ENCODE measurements around the gene PAX7.

PAX7 gene

GRCh38 chr1:18634276-18634675, 3.6 kb downstream of the PAX7 start:
- no peaks in the 10 kb centered on the region for H3K9me3 ChIP-seq (ENCODE audit: insufficient read depth, low read length, severe bottlenecking)
- H3K79me2 ChIP-seq (ENCODE audit: insufficient read depth, low read length) = no peaks in the 10 kb centered on the region
- no peaks in the 10 kb centered on the region for H3K36me3 ChIP-seq (ENCODE audit: insufficient read depth, low read length)
- DNase-seq (no peak), ATAC-seq (ENCODE audit: insufficient read depth, low read depth) (no peak)
- no peak overlapping the region for H2AFZ ChIP-seq (ENCODE audit: low read depth, low read length)
- H3K4me3 ChIP-seq (ENCODE audit: low read depth in 1 of 2, low read length in 2 of 2) = no peak overlapping the region
- no peaks in the 10 kb centered on the region for H3K4me1 ChIP-seq (ENCODE audit: insufficient read depth, low read length)
- no peak for TF ChIP-seq EZH2 (IDR thresholded peaks at IDR 0.05; ENCODE audit: borderline replicate concordance, low read depth, low read length, severe bottlenecking)
- TF ChIP-seq, protein P1, sequence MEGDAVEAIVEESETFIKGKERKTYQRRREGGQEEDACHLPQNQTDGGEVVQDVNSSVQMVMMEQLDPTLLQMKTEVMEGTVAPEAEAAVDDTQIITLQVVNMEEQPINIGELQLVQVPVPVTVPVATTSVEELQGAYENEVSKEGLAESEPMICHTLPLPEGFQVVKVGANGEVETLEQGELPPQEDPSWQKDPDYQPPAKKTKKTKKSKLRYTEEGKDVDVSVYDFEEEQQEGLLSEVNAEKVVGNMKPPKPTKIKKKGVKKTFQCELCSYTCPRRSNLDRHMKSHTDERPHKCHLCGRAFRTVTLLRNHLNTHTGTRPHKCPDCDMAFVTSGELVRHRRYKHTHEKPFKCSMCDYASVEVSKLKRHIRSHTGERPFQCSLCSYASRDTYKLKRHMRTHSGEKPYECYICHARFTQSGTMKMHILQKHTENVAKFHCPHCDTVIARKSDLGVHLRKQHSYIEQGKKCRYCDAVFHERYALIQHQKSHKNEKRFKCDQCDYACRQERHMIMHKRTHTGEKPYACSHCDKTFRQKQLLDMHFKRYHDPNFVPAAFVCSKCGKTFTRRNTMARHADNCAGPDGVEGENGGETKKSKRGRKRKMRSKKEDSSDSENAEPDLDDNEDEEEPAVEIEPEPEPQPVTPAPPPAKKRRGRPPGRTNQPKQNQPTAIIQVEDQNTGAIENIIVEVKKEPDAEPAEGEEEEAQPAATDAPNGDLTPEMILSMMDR (IDR thresholded peaks at IDR 0.05; ENCODE audit: borderline replicate concordance, extremely low read depth, low read length, poor library complexity, severe bottlenecking) = no peak
- peaks cover 39% of the 10 kb centered on the region for H3K27me3 ChIP-seq (ENCODE audit: insufficient read depth, low read length, poor library complexity)
- no peak overlapping the region for H3K9ac ChIP-seq (ENCODE audit: low read depth, low read length)
- H3K27ac ChIP-seq (ENCODE audit: low read length) = no peak overlapping the region
- H4K20me1 ChIP-seq (ENCODE audit: insufficient read depth, low read length) = peaks cover 4% of the 10 kb centered on the region
- H3K4me2 ChIP-seq (ENCODE audit: insufficient read depth, low read length) = no peak overlapping the region

DNA sequence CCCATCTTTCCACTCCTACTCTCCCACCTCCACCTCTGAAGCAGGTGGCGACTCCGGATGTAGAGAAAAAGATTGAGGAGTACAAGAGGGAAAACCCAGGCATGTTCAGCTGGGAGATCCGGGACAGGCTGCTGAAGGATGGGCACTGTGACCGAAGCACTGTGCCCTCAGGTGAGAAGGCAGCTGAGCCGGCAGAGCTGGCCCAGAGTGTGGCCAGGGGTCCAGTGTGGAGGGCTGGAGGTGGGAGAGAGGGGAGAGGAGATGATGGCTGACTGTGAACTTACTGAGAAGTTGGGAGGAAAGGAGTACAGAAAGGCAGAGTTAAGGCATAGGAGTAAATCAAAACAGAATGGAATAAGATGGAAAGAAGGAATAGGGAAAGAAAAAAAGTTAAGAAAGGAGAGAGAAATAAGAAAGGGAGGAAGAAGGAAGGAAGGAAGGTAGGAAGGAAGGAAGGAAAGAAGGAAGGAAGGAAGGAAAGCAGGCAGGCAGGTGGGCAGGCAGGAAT, 4.5 kb downstream of the PAX7 start:
- H3K27me3 ChIP-seq (ENCODE audit: insufficient read depth, low read length, poor library complexity) = peaks cover 47% of the 10 kb centered on the region

DNA sequence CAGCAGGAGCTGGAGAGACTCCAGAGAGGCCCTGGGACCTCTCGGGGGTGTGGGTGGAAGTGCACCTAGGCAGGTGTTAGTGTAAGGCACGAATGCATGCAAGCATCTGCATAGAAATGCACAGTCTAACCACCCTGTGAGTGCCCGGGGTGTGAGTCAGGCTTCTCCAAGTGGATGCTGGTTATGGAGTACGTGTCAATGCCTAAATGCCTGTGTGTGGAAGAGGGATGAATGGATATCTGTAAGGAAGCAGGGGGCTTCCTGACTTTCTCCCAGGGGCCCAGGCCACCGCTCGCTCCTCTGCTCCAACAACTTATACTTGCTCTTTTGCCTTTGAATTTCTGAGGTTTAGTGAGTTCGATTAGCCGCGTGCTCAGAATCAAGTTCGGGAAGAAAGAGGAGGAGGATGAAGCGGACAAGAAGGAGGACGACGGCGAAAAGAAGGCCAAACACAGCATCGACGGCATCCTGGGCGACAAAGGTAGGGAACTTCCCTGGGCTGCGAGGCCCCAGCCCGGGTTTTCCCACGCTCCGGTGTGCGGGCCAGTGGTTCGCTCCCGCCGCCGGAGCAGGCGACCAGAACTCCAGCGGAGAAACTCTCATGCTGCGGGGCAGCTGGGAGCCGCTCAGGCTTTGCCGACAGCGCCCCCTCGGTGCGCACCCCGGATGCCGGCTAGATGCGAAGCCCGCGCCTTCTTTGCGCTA, 5.4 kb downstream of the PAX7 start:
- no peak for TF ChIP-seq EZH2 (IDR thresholded peaks at IDR 0.05; ENCODE audit: borderline replicate concordance, low read depth, low read length, severe bottlenecking)
- TF ChIP-seq, protein P1 (IDR thresholded peaks at IDR 0.05; ENCODE audit: borderline replicate concordance, extremely low read depth, low read length, poor library complexity, severe bottlenecking) = no peak
- no peak for DNase-seq

More for the DNA sequence above, 4.5 kb downstream of the PAX7 start:
- no peaks in the 10 kb centered on the region for H3K9me3 ChIP-seq (ENCODE audit: insufficient read depth, low read length, severe bottlenecking)
- no peak overlapping the region for H3K4me3 ChIP-seq (ENCODE audit: low read depth in 1 of 2, low read length in 2 of 2)
- TF ChIP-seq, protein P1 (IDR thresholded peaks at IDR 0.05; ENCODE audit: borderline replicate concordance, extremely low read depth, low read length, poor library complexity, severe bottlenecking) = no peak
- no peak for TF ChIP-seq EZH2 (IDR thresholded peaks at IDR 0.05; ENCODE audit: borderline replicate concordance, low read depth, low read length, severe bottlenecking)
- H3K9ac ChIP-seq (ENCODE audit: low read depth, low read length) = no peak overlapping the region
- H3K79me2 ChIP-seq (ENCODE audit: insufficient read depth, low read length) = no peaks in the 10 kb centered on the region
- no peak overlapping the region for H3K27ac ChIP-seq (ENCODE audit: low read length)
- H3K36me3 ChIP-seq (ENCODE audit: insufficient read depth, low read length) = no peaks in the 10 kb centered on the region
- no peaks in the 10 kb centered on the region for H3K4me1 ChIP-seq (ENCODE audit: insufficient read depth, low read length)
- no peak for ATAC-seq (ENCODE audit: insufficient read depth, low read depth)
- no peak for DNase-seq
- H4K20me1 ChIP-seq (ENCODE audit: insufficient read depth, low read length) = peaks cover 4% of the 10 kb centered on the region
- no peak overlapping the region for H2AFZ ChIP-seq (ENCODE audit: low read depth, low read length)
- no peak overlapping the region for H3K4me2 ChIP-seq (ENCODE audit: insufficient read depth, low read length)

More for the DNA sequence above, 5.4 kb downstream of the PAX7 start:
- Histone ChIP-seq H3K27me3 (ENCODE audit: insufficient read depth, low read length, poor library complexity) (peaks cover 54% of the 10 kb centered on the region), H3K36me3 (ENCODE audit: insufficient read depth, low read length) (no peaks in the 10 kb centered on the region), H2AFZ (ENCODE audit: low read depth, low read length) (no peak overlapping the region), H3K9me3 (ENCODE audit: insufficient read depth, low read length, severe bottlenecking) (no peaks in the 10 kb centered on the region), H3K4me1 (ENCODE audit: insufficient read depth, low read length) (no peaks in the 10 kb centered on the region), H3K4me3 (ENCODE audit: low read depth in 1 of 2, low read length in 2 of 2) (no peak overlapping the region), H3K27ac (ENCODE audit: low read length) (no peak overlapping the region), H4K20me1 (ENCODE audit: insufficient read depth, low read length) (peaks cover 4% of the 10 kb centered on the region), H3K4me2 (ENCODE audit: insufficient read depth, low read length) (no peak overlapping the region), H3K79me2 (ENCODE audit: insufficient read depth, low read length) (no peaks in the 10 kb centered on the region), H3K9ac (ENCODE audit: low read depth, low read length) (no peak overlapping the region)
- no peak for ATAC-seq (ENCODE audit: insufficient read depth, low read depth)
